HG03280 (cell line): ENCODE measurements around the gene TBATA.

Experiments
- ATAC-seq: cut with Tn5 transposase; IDR thresholded peaks from one replicate; pipeline ENCODE4 v1.9.1; 2021; ENCODE audit warnings: mild to moderate bottlenecking, moderate library complexity; ENCODE audit not compliant: unreplicated experiment

The TBATA gene

GRCh38 chr10:70722820-70723424, 62.3 kb downstream of the TBATA start:
- ATAC-seq: no peak
